AG04450 (cell line): Measurements from ENCODE around the gene PRR15L. TPM values are rescaled to one million over a fixed set of nuclear protein-coding genes. Genes with fewer than 3 reads are reported as not detected.

Experiments
- CTCF ChIA-PET: fragments of 300-600, 350-600 bp; formaldehyde crosslinking; extraction: SDS; loops from one replicate; lab custom pipeline; 2022; ENCODE audit warnings: antibody characterized with exemption, inconsistent platforms; lab: Charles Lee
- POLR2A ChIA-PET: fragments of 350-600 bp; formaldehyde crosslinking; extraction: SDS; loops from one replicate; lab custom pipeline; 2021; ENCODE audit warnings: antibody characterized with exemption, inconsistent platforms; lab: Yijun Ruan, JAX
- DNase-seq: peaks from one replicate; pipeline ENCODE4 v3.0.0-alpha.2; 2011; ENCODE audit warnings: low read depth, low spot score
- H3K27ac ChIP-seq: one replicate; pipeline ENCODE4 v1.5.1; 2012; ENCODE audit warnings: low read depth, low read length, control low read depth
- H3K27me3 ChIP-seq: one replicate; pipeline ENCODE4 v1.6.0; 2012; ENCODE audit warnings: low read length; ENCODE audit not compliant: control insufficient read depth, insufficient read depth
- H3K4me3 ChIP-seq: 2 replicates; pipeline ENCODE4 v1.5.1; 2011; ENCODE audit warnings: mild to moderate bottlenecking, low read depth, low read length, control low read depth
- H3K9me3 ChIP-seq: 2 replicates; pipeline ENCODE4 v1.5.1; 2012; ENCODE audit warnings: low read length; ENCODE audit not compliant: control insufficient read depth, insufficient read depth
- CTCF ChIP-seq: IDR thresholded peaks from 2 replicates; pipeline ENCODE4 v1.5.1; 2011; ENCODE audit warnings: low read depth, low read length, control low read depth, inconsistent platforms
- polyA plus RNA-seq: library from polyadenylated mRNA; depleted of rRNA; stranded (reverse); fragments of >200 nt; gene quantifications from 2 replicates; pipeline ENCODE4 v1.2.3, GENCODE V29; 2011

Gene PRR15L
- polyA plus RNA-seq, 1 experiment: not detected

GRCh38 chr17:47918991-47919390 is 38.7 kb downstream of the PRR15L start:
- no peak for TF ChIP-seq CTCF
- no peak overlapping the region for H3K27ac ChIP-seq
- no peaks in the 10 kb centered on the region for H3K9me3 ChIP-seq
- no peak overlapping the region for H3K4me3 ChIP-seq
- ChIA-PET POLR2A (no interaction called here), CTCF (interaction anchor here (1.3 kb wide), 1 partner anchor 28 kb away, joined by 12 read pairs; no protein-coding TSS in a partner anchor)
- no peak for DNase-seq
- H3K27me3 ChIP-seq: no peaks in the 10 kb centered on the region

GRCh38 chr17:47918006-47918405 is 39.7 kb downstream of the PRR15L start:
- CTCF ChIA-PET: interaction anchor here (1.3 kb wide), 1 partner anchor 29 kb away, joined by 12 read pairs; no protein-coding TSS in a partner anchor

GRCh38 chr17:47917581-47917980 is 40.1 kb downstream of the PRR15L start:
- Histone ChIP-seq H3K9me3 (no peaks in the 10 kb centered on the region), H3K4me3 (no peak overlapping the region), H3K27me3 (no peaks in the 10 kb centered on the region), H3K27ac (no peak overlapping the region)
- CTCF ChIA-PET: no interaction called here
- TF ChIP-seq CTCF: no peak
- POLR2A ChIA-PET: no interaction called here
- DNase-seq: no peak

More at GRCh38 chr17:47918006-47918405, 39.7 kb downstream of the PRR15L start:
- TF ChIP-seq CTCF: no peak
- no peaks in the 10 kb centered on the region for H3K9me3 ChIP-seq
- no peak for DNase-seq
- POLR2A ChIA-PET: no interaction called here
- no peak overlapping the region for H3K4me3 ChIP-seq
- H3K27ac ChIP-seq: no peak overlapping the region
- H3K27me3 ChIP-seq: no peaks in the 10 kb centered on the region

- no peak for TF ChIP-seq CTCF
- no peak overlapping the region for H3K27ac ChIP-seq
- H3K4me3 ChIP-seq: no peak overlapping the region
- H3K9me3 ChIP-seq: no peaks in the 10 kb centered on the region
- DNase-seq: no peak
- POLR2A ChIA-PET: no interaction called here
- CTCF ChIA-PET: no interaction called here
- no peaks in the 10 kb centered on the region for H3K27me3 ChIP-seq
Observed at GRCh38 chr17:47916489-47917208, 41.0 kb downstream of the PRR15L start.

- no peak overlapping the region for H3K4me3 ChIP-seq
- ChIA-PET CTCF (no interaction called here), POLR2A (no interaction called here)
- no peaks in the 10 kb centered on the region for H3K9me3 ChIP-seq
- H3K27ac ChIP-seq: no peak overlapping the region
- no peak for TF ChIP-seq CTCF
- no peaks in the 10 kb centered on the region for H3K27me3 ChIP-seq
- no peak for DNase-seq
Observed at GRCh38 chr17:47915776-47916398, 41.8 kb downstream of the PRR15L start.
